ENCODE measurements around the gene SYP.
"Not testable (repeated sequence)": the region's sequence is repeated elsewhere in the genome, so short reads cannot be mapped to it uniquely, and the experiment has no call there.

Gene SYP

GRCh38 chrX:49166914-49167739, 32.9 kb downstream of the SYP start:
- DNase-seq (ENCODE audit: low read depth in 2 of 2), result no peak

GRCh38 chrX:49165901-49166881, 33.8 kb downstream of the SYP start:
- no peak for DNase-seq (ENCODE audit: low read depth in 2 of 2)

DNA sequence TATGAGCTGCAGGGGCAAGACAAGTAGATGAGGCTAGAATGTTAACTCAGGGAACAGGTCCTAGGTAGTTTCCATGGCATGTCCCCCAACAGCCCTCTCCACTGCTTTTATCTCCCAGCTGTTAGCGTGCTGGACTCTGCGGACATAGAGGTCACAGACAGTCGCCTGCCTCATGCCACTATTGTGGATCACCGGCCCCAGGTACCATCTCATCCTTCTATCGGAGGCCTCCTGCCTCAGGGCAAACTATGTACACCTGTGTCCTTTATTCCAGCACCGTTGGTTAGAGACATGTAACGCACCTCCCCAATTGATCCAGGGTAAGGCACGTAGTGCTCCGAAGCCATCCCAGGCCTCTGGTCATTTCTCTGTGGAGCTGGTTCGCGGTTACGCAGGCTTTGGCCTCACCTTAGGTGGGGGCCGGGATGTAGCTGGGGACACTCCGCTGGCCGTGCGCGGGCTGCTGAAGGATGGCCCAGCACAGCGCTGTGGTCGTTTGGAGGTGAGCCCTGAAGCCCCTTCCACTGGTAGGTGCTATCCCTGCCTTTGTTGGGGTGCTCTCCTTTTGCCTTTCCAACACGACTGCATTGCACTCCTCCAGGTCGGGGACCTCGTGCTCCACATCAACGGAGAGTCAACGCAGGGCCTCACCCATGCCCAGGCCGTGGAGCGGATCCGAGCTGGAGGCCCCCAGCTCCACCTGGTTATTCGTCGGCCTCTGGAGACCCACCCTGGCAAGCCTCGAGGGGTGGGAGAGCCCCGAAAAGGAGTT, 35.2 kb downstream of the SYP start:
- no peak for DNase-seq (ENCODE audit: low read depth in 2 of 2)

DNA sequence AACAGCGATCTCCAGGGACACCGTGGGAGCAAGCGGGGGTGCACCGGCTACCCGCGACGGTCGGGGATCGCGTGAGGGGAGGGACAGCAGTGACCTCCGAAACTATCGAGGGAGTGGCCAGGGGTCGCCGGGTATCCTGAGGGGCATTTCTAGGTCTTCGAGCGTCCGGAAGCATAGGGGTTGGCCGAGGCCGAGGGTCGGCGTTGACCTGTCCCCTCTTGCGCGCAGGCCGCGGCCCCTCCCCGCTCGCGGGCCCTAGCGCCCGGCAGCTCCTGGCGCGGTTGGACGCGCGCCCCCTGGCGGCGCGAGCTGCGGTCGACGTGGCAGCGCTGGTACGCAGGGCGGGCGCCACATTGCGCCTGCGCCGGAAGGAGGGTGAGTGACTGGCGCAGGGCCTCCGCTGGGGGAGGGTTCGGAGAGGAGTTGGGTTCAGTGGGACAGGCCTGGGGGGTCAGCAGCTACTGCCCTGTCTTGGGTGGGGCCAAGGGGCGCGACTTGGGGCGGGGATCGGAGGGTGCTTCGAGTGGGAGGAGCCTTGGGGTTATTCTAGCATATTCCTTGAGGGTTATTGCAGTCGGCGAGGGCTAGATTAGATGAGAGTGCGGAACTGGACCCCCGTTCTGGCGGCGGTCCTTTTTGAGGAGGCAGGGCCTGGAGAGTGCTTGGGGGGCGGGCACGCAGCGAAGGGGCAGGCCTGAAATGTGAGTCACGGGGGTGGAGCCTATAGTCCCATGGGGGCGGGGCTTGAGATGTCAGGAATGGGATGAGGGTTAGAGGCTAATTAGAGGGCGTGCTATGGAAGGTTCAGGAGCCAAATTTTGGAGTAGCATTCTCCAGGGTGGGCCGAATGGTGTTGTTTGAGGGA, 36.2 kb downstream of the SYP start:
- DNase-seq (ENCODE audit: low read depth in 2 of 2), result peak in 1 of 2 donors; percentile 60

GRCh38 chrX:49162620-49163019, 37.4 kb downstream of the SYP start, which contains the start of gene MAGIX:
TSS of gene MAGIX (plus strand) at chrX:49162758. CDS start at chrX:49162890, 132 bp downstream.
- no peak for DNase-seq (ENCODE audit: low read depth in 2 of 2)

DNA sequence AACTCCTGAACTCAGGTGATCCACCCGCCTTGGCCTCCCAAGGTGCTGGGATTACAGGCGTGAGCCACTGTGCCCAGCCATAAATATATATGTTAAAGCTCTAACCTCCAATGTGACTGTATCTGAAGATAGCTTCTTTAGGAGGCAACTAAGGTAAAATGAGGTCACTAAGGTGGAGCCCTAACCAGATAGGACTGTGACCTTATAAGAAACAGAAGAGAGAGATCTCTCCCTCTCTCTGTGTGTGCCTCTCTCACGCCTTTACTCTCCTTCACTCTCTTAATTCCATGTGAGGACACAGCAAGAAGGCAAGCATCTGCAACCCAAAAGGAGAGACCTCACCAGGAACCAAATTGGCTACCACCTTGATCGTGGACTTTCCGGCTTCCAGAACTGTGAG, 38.4 kb downstream of the SYP start:
- DNase-seq (ENCODE audit: low read depth in 2 of 2), result no peak

GRCh38 chrX:49160908-49161307, 39.1 kb downstream of the SYP start:
- DNase-seq (ENCODE audit: low read depth in 2 of 2), result no peak

DNA sequence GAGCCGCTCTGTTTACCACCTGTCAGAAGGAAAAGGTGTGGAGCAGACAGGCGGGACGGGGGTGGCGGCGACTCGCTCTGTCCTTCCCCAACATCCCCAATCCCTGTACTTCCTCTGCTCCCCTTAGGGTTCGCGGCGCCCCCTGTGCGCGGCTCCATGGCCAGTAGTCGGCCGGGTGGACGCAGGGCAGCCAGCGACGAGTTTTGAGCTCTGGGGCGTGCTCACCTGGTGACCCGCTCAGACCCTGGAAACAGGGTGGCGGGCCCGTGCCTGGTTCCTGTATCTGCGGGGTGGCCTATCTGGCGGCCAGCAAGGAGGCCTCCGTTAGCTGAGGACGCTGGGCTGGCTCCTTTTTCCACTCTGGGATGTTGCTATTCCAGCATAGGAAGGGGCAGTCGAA, 42.8 kb downstream of the SYP start:
- DNase-seq (ENCODE audit: low read depth in 2 of 2), result no peak

DNA sequence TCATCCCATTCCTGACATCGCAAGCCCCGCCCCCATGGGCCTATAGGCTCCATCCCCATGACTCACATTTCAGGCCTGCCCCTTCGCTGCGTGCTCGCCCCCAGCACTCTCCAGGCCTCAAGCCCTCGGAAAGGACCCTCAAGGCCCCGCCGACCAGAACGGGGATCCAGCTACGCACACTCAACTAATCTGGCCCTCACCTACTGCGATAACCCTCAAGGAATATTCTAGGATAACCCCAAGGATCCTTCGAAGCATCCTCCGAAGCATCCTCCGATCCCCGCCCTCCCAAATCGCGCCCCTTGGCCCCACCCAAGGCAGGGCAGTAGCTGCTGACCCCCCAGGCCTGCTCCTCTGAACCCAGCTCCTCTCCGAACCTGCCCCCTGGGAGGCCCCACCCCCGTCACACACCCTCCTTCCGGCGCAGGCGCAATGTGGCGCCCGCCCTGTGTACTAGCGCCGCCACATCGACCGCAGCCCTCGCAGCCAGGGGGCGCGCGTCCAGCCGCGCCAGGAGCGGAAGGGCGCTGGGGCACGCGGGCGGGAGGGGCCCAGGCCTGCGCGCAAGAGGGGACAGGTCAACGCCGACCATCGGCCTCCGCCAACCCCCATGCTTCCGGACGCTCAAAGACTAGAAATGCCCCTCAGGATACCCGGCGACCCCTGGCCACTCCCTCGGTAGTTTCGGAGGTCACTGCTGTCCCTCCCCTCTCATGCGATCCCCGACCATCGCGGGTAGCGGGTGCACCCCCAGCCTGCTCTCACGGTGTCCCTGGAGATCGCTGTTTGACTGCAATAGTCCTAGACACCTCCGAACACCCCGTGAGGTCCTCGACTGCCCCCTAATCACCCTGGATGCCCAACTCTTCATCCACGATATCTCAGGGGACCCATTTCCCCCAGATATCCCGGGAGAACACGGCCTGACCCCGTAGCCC, 43.8 kb downstream of the SYP start:
- DNase-seq (ENCODE audit: low read depth in 2 of 2), result peak in 1 of 2 donors; percentile 68

- no peak for DNase-seq (ENCODE audit: low read depth in 2 of 2)
Observed at GRCh38 chrX:49155243-49155899, 44.6 kb downstream of the SYP start.

GRCh38 chrX:49153467-49153866, 46.5 kb downstream of the SYP start:
- no peak for DNase-seq (ENCODE audit: low read depth in 2 of 2)

- DNase-seq (ENCODE audit: low read depth in 2 of 2), result not testable (repeated sequence)
Observed at GRCh38 chrX:49149291-49149690, 50.7 kb downstream of the SYP start.

DNA sequence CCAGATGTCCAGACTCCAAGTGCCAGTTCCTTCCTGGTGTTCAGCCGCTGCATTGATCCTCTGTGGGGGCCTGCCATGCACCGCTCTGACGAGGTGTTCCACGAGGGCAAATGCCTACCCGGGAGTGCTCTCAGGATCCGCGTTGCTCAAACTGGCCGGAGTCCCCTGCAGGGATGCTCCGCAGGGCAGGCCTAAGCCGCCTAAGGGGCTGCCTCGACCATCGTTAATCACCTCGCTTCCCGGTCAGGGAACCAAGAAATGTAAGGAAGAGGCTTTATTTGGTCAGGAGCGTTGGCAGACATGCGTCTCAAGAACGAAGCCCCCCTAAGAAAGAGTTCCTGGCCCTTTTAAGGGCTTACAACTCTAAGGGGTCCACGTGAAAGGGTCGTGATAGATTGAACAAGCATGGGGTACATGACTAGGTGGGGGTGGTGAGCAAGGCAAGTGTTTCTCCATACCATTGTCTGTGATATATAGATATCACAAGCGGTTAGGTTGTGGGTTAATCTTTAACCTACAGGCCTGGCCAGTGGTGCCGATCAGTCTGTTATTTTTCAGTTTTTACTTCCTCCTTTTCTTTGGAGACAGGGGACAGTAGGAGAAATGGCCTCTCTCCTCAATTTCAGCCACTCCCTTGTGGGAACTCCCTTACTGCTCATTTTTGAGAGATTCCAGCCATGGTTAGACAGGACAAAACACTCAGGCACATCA, 51.4 kb downstream of the SYP start:
- DNase-seq (ENCODE audit: low read depth in 2 of 2), result not testable (repeated sequence)

DNA sequence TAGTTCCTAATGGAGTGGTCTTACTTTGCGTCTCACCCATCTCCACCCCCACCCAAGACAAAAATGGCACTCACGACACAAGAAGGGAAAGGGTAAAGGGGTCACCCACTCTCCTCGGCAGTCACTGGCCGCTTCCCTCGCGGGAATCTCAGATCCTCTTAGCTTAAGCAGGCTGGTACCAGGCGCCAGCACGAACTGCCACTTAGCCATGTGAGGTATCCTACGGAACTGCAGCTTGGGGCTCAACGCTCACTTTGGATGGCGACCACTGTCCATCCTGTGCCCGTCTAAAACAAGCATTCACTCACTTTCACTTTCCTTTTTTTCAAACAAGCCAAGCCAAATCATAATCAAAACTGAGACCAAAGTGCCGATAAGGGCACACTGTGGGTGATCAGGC, 52.1 kb downstream of the SYP start:
- no peak for DNase-seq (ENCODE audit: low read depth in 2 of 2)

GRCh38 chrX:49147282-49147681, 52.7 kb downstream of the SYP start:
- DNase-seq (ENCODE audit: low read depth in 2 of 2), result no peak

GRCh38 chrX:49143154-49143553, 56.8 kb downstream of the SYP start:
- DNase-seq (ENCODE audit: low read depth in 2 of 2), result not testable (repeated sequence)

GRCh38 chrX:49142264-49142663, 57.7 kb downstream of the SYP start:
- not testable (repeated sequence) for DNase-seq (ENCODE audit: low read depth in 2 of 2)

- no peak for DNase-seq (ENCODE audit: low read depth in 2 of 2)
Observed at GRCh38 chrX:49139713-49140112, 60.3 kb downstream of the SYP start.
